ENCODE measurements around the gene DOCK2. TPM values are rescaled to one million over a fixed set of nuclear protein-coding genes. Genes with fewer than 3 reads are reported as not detected.

Gene DOCK2
- total RNA-seq, 1 experiment from 2014 or later: not detected

DNA sequence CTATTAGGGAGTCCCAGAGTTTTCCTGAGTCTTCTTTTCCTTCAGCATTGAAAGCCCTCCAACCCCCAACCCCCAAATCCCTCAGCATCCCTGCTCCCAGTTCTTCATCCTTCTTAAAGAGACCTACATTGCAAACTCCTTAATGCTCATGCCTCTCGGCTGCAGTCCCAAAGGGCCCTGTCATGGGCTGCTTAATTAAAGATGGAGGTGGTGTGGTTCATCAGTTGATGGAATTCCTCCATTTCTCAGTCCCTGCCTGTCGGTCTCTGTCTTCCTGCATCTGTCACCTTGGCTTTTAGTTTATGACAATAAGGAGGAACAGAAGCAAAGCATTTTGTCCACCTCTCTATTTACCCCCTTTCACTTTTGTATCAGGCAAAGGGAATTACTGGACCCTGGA, 470.6 kb downstream of the DOCK2 start:
- no peak for DNase-seq (ENCODE audit: low read depth, low spot score)
- in situ Hi-C loops (cut with HindIII; ENCODE audit: low pct_unique_long_range_greater_than_20kb, low sequenced_read_pairs): no loop called here

DNA sequence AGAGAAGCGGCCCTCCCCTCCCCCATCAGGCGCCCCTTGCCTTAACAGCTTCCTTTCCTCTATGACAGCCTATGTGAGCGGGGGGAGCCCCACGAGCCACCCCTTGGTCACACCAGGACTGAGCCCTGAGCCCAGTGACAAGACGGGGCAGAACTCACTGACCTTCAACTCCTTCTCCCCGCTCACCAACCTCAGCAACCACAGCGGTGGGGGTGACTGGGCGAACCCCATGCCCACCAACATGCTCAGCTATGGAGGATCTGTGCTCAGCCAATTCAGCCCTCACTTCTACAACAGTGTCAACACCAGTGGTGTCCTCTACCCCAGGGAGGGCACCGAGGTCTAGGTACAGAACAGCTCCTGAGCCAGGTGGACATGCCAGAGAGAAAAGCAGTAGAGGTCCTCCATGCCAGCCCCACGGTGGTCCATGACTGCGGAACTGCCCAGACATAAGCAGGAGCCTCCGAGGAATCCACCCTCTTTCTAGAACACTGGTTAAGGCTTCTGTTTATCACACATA, 471.3 kb downstream of the DOCK2 start:
- in situ Hi-C loops (cut with HindIII; ENCODE audit: low pct_unique_long_range_greater_than_20kb, low sequenced_read_pairs): no loop called here

GRCh38 chr5:170109059-170110031, 472.3 kb downstream of the DOCK2 start:
- no peak for DNase-seq (ENCODE audit: low read depth, low spot score)
- in situ Hi-C loops (cut with HindIII; ENCODE audit: low pct_unique_long_range_greater_than_20kb, low sequenced_read_pairs): no loop called here

More for the DNA sequence above, 471.3 kb downstream of the DOCK2 start:
- DNase-seq (ENCODE audit: low read depth, low spot score): no peak

DNA sequence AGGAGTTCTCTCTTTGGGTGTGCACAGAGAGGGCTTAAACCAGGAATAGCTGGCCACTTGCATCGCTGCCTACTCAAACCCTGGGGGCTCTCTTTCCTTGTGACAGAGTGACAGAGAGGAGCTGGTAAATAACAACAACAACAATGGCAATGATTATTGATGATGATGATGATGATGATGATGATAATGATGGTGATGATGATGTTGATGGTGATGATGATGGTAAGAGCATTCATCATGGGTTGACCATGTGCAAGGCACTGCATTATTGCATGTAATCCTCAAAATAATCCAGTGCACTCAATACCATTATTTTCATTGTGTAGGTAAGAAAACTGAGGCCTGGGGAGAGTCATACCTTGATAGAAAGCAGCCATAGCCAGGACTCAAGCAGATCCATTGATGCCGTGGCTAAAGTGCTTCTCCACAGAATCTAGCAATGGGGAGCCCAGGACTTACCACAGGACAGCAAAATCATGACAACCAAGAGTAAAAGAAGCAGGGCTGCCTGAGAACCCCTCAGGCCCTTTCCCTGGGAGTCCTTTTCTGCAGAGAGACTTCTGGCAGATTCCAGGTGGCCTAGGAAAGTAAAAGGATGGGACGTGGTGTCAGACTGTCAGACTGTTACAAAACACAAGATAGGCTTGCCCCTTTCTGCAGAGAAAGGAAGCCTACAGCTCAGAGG, 473.5 kb downstream of the DOCK2 start:
- in situ Hi-C loops (cut with HindIII; ENCODE audit: low pct_unique_long_range_greater_than_20kb, low sequenced_read_pairs): no loop called here
- no peak for DNase-seq (ENCODE audit: low read depth, low spot score)

GRCh38 chr5:170111088-170111785, 474.2 kb downstream of the DOCK2 start:
- DNase-seq (ENCODE audit: low read depth, low spot score): no peak
- in situ Hi-C loops (cut with HindIII; ENCODE audit: low pct_unique_long_range_greater_than_20kb, low sequenced_read_pairs): no loop called here

- DNase-seq (ENCODE audit: low read depth, low spot score): no peak
- in situ Hi-C loops (cut with HindIII; ENCODE audit: low pct_unique_long_range_greater_than_20kb, low sequenced_read_pairs): no loop called here
These were observed 475.9 kb downstream of the DOCK2 start for GRCh38 chr5:170112876-170113521.

DNA sequence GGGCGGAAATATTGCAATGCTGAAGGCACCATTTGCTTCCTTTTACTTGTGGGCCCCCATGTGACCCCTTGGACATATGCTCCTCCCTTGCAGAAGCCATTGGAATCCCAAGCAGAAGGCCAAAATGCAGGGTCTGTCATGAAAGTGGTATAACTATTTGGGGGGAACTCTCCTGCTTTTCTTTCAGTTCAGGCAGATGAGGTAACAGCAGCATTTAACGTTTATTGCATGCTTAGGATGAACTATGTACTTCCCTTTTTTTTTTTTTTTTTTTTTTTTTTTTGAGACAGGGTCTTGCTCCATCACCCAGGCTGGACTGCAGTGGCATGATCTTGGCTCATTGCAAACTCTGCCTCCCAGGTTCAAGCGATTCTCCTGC, 476.4 kb downstream of the DOCK2 start:
- in situ Hi-C loops (cut with HindIII; ENCODE audit: low pct_unique_long_range_greater_than_20kb, low sequenced_read_pairs): no loop called here
- no peak for DNase-seq (ENCODE audit: low read depth, low spot score)

DNA sequence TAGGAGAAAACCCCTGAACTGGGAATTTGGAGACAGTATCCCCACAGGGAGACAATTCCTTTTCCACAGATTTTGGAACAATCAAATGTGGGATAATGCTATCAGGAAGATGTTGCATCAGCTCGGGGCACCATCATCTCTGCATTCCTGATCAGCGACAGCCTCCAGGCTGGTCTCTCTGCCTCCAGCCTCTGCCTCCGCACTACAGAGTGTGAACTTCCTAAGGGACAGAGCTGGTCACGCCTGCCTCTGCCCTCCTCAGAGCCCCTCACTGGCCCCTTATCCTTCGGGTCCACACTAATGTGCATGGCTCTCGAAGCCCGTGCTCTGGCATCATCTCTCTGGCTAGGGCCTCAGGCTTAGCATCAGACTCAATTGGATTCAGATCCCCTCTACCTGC, 477.2 kb downstream of the DOCK2 start:
- DNase-seq (ENCODE audit: low read depth, low spot score): no peak
- in situ Hi-C loops (cut with HindIII; ENCODE audit: low pct_unique_long_range_greater_than_20kb, low sequenced_read_pairs): no loop called here

DNA sequence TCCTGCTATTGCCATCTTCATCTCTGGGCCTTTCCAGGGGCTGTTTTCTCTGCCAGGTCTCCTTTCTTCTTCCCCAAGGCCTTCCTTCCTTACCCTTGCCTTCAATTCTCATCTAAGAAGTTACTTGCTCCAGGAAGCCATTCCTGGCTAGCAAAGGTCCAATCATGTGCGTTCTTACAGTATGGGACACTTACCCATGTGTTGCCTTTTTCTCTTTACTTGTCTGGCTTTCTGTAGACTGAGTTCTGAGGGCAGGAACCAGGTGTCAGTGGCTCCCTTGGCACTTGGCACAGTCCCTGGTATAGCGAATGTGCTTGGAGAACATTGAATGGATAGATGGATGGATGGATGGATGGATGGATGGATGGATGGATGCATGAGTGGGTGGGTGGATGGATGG, 478.9 kb downstream of the DOCK2 start:
- DNase-seq (ENCODE audit: low read depth, low spot score): no peak
- in situ Hi-C loops (cut with HindIII; ENCODE audit: low pct_unique_long_range_greater_than_20kb, low sequenced_read_pairs): no loop called here

DNA sequence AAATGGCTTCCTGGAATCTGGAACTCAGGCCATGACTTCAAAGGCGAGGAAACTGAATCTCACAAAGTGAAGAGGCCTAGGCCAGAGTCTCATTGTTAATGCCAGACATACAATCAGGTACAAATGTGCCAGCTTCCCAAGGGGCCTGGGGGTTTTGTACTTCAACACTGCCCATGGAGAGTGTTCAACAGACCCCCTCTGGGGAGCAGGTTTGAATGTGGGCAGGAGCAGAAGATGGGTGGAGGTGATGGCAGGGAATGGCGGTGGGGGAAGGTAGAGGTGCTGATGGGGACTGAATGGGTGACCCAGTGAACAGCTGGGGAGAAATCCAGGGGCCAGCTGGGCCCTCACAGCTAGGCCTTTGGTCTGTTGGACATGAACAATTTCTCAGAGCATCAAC, 480.7 kb downstream of the DOCK2 start:
- no peak for DNase-seq (ENCODE audit: low read depth, low spot score)
- in situ Hi-C loops (cut with HindIII; ENCODE audit: low pct_unique_long_range_greater_than_20kb, low sequenced_read_pairs): no loop called here

- in situ Hi-C loops (cut with HindIII; ENCODE audit: low pct_unique_long_range_greater_than_20kb, low sequenced_read_pairs): no loop called here
- DNase-seq (ENCODE audit: low read depth, low spot score): no peak
These were observed 483.5 kb downstream of the DOCK2 start for GRCh38 chr5:170120576-170120975.

GRCh38 chr5:170121321-170121720, 484.2 kb downstream of the DOCK2 start:
- no peak for DNase-seq (ENCODE audit: low read depth, low spot score)
- in situ Hi-C loops (cut with HindIII; ENCODE audit: low pct_unique_long_range_greater_than_20kb, low sequenced_read_pairs): no loop called here

DNA sequence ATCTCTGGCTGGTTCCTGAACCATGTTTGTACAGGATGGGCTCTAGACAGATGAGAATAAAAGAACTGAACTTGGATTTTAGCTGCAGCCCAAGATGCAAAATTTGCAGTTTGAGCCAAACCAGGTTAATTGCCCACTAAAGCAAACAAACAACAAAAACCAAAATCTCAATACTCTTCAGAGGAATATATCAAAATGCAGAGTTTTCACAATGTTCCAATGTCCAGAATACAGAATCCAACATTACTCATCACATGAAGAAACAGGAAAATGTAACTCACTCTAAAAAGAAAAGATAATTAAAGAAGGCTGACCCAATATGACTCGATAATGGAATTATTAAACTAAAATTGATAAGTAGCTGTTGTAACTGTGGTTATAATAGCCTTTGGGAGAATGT, 489.0 kb downstream of the DOCK2 start:
- in situ Hi-C loops (cut with HindIII; ENCODE audit: low pct_unique_long_range_greater_than_20kb, low sequenced_read_pairs): no loop called here
- no peak for DNase-seq (ENCODE audit: low read depth, low spot score)

DNA sequence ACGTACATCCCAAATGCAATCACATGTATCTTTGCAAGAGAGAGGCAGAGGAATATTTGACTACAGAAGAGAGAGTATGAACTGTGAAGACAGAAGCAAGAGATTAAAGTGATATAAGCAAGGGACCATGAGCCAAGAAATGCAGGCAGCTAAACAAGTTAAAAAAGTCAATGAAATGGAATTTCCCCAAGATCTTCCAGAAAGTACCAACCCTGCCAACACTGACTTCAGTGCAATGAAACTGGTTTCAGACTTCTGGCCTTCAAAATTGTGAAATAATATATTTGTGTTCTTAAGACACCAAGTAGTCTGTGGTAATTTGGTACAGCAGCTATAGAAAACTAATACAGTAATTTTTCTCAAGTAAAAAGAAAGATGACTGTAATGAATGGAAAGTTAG, 489.6 kb downstream of the DOCK2 start:
- no peak for DNase-seq (ENCODE audit: low read depth, low spot score)
- in situ Hi-C loops (cut with HindIII; ENCODE audit: low pct_unique_long_range_greater_than_20kb, low sequenced_read_pairs): no loop called here

- no peak for DNase-seq (ENCODE audit: low read depth, low spot score)
- in situ Hi-C loops (cut with HindIII; ENCODE audit: low pct_unique_long_range_greater_than_20kb, low sequenced_read_pairs): no loop called here
These were observed 494.2 kb downstream of the DOCK2 start for GRCh38 chr5:170131235-170131634.

DNA sequence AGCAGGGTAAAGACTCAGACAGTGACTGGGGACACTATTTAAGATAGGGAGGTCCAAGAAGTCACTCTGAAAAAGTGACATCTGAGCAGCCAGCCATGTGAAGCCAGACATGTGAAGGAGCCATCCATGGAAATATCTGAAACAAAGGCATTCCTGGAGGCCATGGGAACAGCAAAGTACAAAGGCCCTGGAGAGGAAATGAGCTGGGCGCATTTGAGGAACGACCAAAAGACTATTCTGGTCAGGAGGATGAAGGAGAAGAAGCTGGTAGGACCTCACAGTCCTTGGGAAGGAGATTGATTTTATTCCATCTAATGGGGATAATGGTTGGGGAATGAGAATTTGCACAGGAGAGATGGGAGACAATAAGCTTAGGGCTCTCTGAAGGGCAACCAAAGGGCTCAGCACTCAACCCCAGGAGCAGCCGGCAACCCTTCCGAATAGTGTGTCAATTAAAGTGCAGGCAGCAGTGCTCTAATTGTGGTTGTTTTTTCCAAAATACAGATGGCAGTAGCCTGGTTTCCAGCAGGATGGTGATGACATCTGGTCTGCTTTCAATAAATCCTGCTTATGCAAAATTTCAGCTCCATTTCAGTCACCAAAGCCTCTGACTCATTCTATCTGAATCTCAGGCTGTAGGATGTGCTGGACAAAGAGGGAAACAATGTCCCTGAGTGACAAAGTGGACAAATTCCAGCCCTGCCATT, 495.3 kb downstream of the DOCK2 start:
- in situ Hi-C loops (cut with HindIII; ENCODE audit: low pct_unique_long_range_greater_than_20kb, low sequenced_read_pairs): no loop called here
- DNase-seq (ENCODE audit: low read depth, low spot score): no peak
